PC-9 (cell line): ENCODE data around the gene RFWD3.

Experiments used
- EZH2 ChIP-seq: fragments of 200-600 bp; sonication (generic); IDR thresholded peaks from 2 replicates; pipeline ENCODE4 v1.8.0; 2017; ENCODE audit warnings: antibody characterized with exemption, low read depth
- TF ChIP-seq, protein P1 (sequence below): fragments of 200-600 bp; sonication (generic); conservative IDR thresholded peaks from 2 replicates; pipeline ENCODE4 v1.6.1; 2017; ENCODE audit warnings: mixed run types, antibody characterized with exemption, mild to moderate bottlenecking, moderate library complexity

DNA sequence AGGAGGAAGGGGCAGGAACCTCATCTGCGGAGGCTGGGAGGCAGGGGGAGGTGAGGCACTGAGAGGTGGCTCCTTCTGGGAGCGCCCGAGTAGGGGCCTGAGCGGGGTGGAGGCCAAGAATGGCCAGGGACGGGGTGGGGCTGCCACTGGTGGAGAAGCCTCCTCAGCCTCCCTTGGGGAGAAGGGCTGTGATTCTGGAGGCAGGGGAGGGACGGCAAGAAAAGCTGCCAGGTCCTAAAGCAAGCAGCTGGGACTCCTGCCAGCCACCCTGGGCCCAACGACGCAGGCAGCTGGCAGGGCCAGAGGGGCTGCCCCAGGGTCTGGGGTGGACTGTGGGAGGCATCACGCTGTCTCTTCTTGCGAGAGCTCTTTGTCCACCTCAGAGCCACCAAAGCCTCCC, 46.6 kb upstream of the RFWD3 start:
- TF ChIP-seq, protein P1, sequence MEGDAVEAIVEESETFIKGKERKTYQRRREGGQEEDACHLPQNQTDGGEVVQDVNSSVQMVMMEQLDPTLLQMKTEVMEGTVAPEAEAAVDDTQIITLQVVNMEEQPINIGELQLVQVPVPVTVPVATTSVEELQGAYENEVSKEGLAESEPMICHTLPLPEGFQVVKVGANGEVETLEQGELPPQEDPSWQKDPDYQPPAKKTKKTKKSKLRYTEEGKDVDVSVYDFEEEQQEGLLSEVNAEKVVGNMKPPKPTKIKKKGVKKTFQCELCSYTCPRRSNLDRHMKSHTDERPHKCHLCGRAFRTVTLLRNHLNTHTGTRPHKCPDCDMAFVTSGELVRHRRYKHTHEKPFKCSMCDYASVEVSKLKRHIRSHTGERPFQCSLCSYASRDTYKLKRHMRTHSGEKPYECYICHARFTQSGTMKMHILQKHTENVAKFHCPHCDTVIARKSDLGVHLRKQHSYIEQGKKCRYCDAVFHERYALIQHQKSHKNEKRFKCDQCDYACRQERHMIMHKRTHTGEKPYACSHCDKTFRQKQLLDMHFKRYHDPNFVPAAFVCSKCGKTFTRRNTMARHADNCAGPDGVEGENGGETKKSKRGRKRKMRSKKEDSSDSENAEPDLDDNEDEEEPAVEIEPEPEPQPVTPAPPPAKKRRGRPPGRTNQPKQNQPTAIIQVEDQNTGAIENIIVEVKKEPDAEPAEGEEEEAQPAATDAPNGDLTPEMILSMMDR, result no peak
- TF ChIP-seq EZH2, result no peak
